Measurements from ENCODE around the gene EVI5L. TPM values are rescaled to one million over a fixed set of nuclear protein-coding genes. Genes with fewer than 3 reads are reported as not detected.

EVI5L gene
- polyA plus RNA-seq, 1 donor from 2014 or later: 50.6 TPM

- Histone ChIP-seq H3K9me2 (ENCODE audit: insufficient read depth, low read length) (no peaks in the 10 kb centered on the region), H3K36me3 (ENCODE audit: insufficient read depth, low read length) (no peaks in the 10 kb centered on the region), H3K27me3 (ENCODE audit: insufficient read depth, low read depth, low read length) (peaks cover 32% of the 10 kb centered on the region), H3F3A (ENCODE audit: insufficient read depth, low read length, poor library complexity, severe bottlenecking) (no peaks in the 10 kb centered on the region), H4K20me1 (ENCODE audit: insufficient read depth) (no peaks in the 10 kb centered on the region), H3K9ac (ENCODE audit: low read length) (no peak overlapping the region), H3K4me2 (ENCODE audit: low read length) (no peak overlapping the region), H3K9me3 (ENCODE audit: low read length) (no peaks in the 10 kb centered on the region), H3K79me2 (replicated peaks; ENCODE audit: insufficient read depth, low read length) (no peaks in the 10 kb centered on the region), H3K27ac (ENCODE audit: low read length) (no peak overlapping the region), H2AFZ (ENCODE audit: low read depth, low read length) (no peak overlapping the region), H3K4me3 (ENCODE audit: low read length) (no peak overlapping the region)
- TF ChIP-seq SMC3 (conservative IDR thresholded peaks at IDR 0.05; ENCODE audit: poor library complexity) (no peak), RAD21 (conservative IDR thresholded peaks at IDR 0.05) (no peak), EZH2 (IDR thresholded peaks at IDR 0.05; ENCODE audit: borderline replicate concordance, insufficient read depth, low read length, poor library complexity, severe bottlenecking) (no peak), CTCF (IDR thresholded peaks at IDR 0.05; ENCODE audit: poor library complexity, severe bottlenecking) (no peak), REST (IDR thresholded peaks at IDR 0.05; ENCODE audit: borderline replicate concordance) (no peak), POLR2AphosphoS5 (IDR thresholded peaks at IDR 0.05) (no peak), TAF1 (IDR thresholded peaks at IDR 0.05; ENCODE audit: low read depth) (no peak), MXI1 (conservative IDR thresholded peaks at IDR 0.05; ENCODE audit: poor library complexity, severe bottlenecking) (no peak)
Observed at GRCh38 chr19:7912144-7912696, 82.2 kb downstream of the EVI5L start.

GRCh38 chr19:7912697-7913564 lies 82.9 kb downstream of the EVI5L start:
- Histone ChIP-seq H3K36me3 (ENCODE audit: insufficient read depth, low read length) (no peaks in the 10 kb centered on the region), H3K79me2 (replicated peaks; ENCODE audit: insufficient read depth, low read length) (no peaks in the 10 kb centered on the region), H3K9me3 (ENCODE audit: low read length) (no peaks in the 10 kb centered on the region), H4K20me1 (ENCODE audit: insufficient read depth) (no peaks in the 10 kb centered on the region), H3K9ac (ENCODE audit: low read length) (no peak overlapping the region), H3K27me3 (ENCODE audit: insufficient read depth, low read depth, low read length) (peaks cover 40% of the 10 kb centered on the region), H3K27ac (ENCODE audit: low read length) (no peak overlapping the region), H3K4me3 (ENCODE audit: low read length) (no peak overlapping the region), H3K9me2 (ENCODE audit: insufficient read depth, low read length) (no peaks in the 10 kb centered on the region), H3F3A (ENCODE audit: insufficient read depth, low read length, poor library complexity, severe bottlenecking) (no peaks in the 10 kb centered on the region), H2AFZ (ENCODE audit: low read depth, low read length) (no peak overlapping the region), H3K4me2 (ENCODE audit: low read length) (no peak overlapping the region)
- TF ChIP-seq TAF1 (IDR thresholded peaks at IDR 0.05; ENCODE audit: low read depth) (no peak), EZH2 (IDR thresholded peaks at IDR 0.05; ENCODE audit: borderline replicate concordance, insufficient read depth, low read length, poor library complexity, severe bottlenecking) (no peak), POLR2AphosphoS5 (IDR thresholded peaks at IDR 0.05) (no peak), RAD21 (conservative IDR thresholded peaks at IDR 0.05) (no peak), EP300 (conservative IDR thresholded peaks at IDR 0.05; ENCODE audit: poor library complexity, severe bottlenecking) (no peak), REST (IDR thresholded peaks at IDR 0.05; ENCODE audit: borderline replicate concordance) (no peak), SMC3 (conservative IDR thresholded peaks at IDR 0.05; ENCODE audit: poor library complexity) (no peak), MXI1 (conservative IDR thresholded peaks at IDR 0.05; ENCODE audit: poor library complexity, severe bottlenecking) (no peak), CTCF (IDR thresholded peaks at IDR 0.05; ENCODE audit: poor library complexity, severe bottlenecking) (no peak)
